NCI-H187 (cell line): ENCODE results near the gene HNRNPA3.
"Not testable (repeated sequence)": the region's sequence is repeated elsewhere in the genome, so short reads cannot be mapped to it uniquely, and the experiment has no call there.

ENCODE experiments used
- DNase-seq, 2 experiments: peaks; one replicate each; lab custom pipeline; 2025; lab: John Stamatoyannopoulos, UW

The HNRNPA3 gene

GRCh38 chr2:177188482-177189469 is 23.8 kb upstream of the HNRNPA3 start:
- DNase-seq: no peak

DNA sequence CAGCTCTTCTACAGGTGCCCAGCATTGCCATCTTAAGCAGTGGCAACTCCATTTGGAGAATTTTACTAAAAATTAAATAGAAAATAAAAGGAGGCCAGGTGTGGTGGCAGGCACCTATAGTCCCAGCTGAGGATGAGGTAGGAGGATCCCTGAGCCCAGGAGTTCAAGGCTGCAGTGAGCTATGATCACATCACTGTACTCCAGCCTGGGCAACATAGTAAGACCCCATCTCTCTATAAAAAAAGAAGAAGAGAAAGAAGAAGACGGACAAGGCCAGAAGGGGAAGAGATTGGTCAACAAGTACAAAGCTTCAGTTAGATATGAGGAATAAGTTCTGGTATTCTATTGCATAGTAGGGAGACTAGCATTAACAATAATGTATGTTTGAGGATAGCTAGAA is 21.7 kb upstream of the HNRNPA3 start:
- DNase-seq: no peak

GRCh38 chr2:177192788-177193187 is 19.8 kb upstream of the HNRNPA3 start:
- DNase-seq: no peak

- DNase-seq: no peak
Observed at GRCh38 chr2:177193240-177193639, 19.4 kb upstream of the HNRNPA3 start.

- no peak for DNase-seq
Observed at GRCh38 chr2:177195194-177195593, 17.4 kb upstream of the HNRNPA3 start.

DNA sequence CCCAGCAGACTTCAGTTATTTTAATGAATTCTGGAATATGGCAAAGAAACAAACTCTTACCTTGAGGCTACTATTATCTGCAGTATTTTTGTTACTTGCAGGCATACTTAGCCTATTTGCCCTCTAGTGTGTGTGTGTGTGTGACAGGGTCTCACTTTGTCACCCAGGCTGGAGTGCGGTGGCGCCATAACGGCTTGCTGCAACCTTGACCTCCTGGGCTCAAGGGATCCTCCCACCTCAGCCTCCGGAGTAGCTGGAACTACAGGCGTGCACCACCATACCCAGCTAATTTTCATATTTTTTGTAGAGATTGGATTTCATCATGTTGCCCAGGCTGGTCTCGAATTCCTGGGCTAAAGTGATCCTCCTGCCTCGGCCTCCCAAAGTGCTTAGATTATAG is 12.2 kb upstream of the HNRNPA3 start:
- DNase-seq: not testable (repeated sequence)

DNA sequence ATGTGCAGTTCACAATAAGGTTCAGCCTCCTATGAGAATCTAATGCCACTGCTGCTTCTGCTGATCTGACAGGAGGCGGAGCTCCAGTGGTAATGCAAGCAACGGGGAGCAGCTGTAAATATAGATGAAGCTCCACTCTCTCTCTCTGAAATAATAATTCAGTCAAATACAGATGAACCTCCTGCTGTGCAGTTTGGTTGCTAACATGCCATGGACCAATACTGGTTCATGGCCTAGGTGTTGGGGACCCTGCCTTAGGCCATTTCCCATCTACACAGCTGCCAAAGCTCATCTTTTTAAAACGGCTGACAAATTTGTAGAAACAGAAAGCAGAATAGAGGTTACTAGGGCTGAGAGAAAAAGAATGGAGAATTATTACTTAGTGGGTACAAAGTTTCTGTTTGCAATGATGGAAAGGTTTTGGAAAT is 10.7 kb upstream of the HNRNPA3 start:
- no peak for DNase-seq

DNA sequence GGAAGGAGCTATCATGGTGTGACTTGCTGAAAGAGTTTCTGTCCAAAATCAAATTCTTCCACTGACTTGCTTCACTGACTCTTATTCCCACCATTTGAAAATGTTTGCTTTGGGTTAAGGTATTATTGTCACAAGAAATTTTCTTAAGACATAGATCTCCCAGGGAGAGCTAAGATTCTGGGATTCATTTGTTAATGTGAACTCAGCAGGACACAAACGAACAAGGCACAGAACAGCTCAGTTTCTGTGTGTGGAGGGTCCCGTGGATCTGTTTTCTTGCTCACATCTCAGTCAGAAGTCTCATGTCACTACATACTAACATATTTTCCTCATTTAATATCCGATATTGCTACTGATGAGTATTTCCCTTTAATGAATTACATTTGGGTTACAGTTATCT is 8.2 kb upstream of the HNRNPA3 start:
- DNase-seq: no peak

DNA sequence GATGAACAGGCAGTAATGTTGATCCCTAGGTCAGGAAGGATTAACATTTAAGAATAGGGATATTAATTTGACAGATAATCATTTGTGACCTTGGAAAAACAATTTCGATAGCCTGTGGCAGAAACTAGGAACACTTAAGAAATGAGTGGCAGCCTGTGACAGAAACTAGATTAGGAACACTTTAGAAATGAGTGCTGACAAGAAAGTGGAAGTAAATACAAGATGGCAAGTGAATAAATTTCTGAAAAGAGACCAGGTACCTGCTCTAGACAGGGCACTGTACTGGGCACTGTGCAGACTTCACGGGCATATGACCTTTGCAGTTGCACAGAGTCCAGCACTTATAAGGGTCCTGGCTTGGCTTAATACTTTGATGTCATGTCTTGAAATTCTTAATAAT is 5.5 kb upstream of the HNRNPA3 start:
- no peak for DNase-seq

GRCh38 chr2:177211169-177211568 is 1.4 kb upstream of the HNRNPA3 start:
- no peak for DNase-seq

- DNase-seq: no peak
Observed at GRCh38 chr2:177211576-177212105, 953 bp upstream of the HNRNPA3 start.

DNA sequence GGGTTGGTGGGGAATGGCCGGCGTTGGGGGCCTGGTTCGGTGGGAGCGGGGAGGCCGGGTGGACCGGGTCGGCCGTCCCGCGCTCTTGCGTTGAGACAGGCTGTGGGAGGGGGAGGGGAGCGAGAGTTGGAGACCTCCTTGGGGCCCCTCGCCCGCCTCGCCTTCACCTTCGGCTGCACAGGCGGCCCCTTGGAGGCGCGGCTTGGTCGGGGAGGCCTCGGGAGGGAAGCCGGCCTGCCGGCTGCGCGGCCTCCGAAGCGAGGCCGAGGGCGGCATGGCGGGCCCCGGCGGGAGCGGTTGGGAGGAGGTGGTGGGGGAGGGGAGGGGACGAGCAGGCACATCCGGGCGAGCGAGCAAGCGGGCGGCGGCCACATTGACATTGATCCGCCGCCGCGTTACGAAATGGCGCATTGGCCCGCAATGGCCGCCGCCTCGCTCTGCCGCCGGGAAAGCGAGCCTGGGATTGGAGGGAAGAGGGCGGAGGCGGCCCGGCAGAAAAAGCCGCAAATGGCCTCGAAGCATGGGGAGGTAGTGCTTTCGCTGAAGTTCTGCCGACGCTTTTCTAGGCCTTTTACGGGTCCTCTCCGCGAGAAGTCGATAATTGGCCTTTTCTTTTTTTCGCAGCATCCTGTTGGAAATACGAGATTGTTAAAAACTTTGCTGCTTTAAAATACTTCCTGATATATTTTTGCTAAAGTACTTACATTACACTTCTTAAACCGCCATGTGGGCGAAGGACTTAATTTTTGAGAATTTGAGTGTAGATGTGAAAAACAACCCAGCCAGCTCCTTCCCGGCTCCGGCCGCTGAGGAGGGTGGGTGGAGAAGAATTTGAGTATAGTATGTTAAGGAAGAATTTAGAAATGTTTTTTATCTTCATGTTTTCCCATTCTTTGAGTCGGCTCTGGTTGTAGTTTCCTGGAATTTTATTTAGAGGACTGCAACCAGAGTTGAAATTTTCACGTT is 580 bp downstream of the HNRNPA3 start:
- peak; percentile 32 to 57 for DNase-seq

- no peak for DNase-seq
Observed at GRCh38 chr2:177217247-177217843, 4.8 kb downstream of the HNRNPA3 start.

DNA sequence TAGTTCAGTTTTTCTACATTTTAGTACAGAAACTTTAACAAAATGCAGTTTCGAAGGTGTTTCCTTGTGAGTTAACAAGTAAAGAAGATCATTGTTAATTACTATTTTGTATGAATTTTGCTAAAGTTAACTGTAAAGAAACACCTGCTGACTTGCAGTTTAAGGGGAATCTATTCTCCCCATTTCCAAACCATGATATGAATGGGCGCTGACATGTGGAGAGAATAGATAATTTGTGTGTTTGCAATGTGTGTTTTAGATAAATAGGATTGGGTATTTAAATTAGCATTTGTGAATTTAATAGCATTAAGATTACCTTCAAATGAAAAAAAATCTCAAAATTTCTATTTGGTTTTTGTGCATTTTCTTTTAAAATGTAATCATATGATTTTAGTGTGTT is 7.2 kb downstream of the HNRNPA3 start:
- not testable (repeated sequence) for DNase-seq

GRCh38 chr2:177221534-177221933 is 8.9 kb downstream of the HNRNPA3 start:
- DNase-seq: no peak

DNA sequence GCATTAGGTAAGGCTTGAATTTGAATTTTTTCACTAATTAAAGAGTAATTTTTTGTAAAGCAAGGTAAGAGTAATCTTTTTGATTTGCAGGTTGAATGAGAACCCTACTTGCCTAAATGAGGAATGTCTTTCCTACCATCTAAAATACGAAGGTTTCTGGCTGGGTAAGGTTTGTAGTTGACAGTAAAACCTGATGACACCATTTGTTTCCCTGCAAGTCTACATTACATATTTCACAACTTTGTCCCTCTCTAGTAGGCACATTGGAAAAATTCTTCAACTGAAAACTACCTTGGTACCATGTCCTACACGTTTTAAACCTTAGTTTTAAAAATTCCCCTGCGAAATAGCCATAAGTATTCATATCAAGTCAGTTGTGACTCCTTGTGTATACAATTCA is 9.4 kb downstream of the HNRNPA3 start:
- DNase-seq: no peak

GRCh38 chr2:177223436-177223835 is 10.8 kb downstream of the HNRNPA3 start:
- DNase-seq: not testable (repeated sequence)

- DNase-seq: no peak
Observed at GRCh38 chr2:177225965-177226360, 13.4 kb downstream of the HNRNPA3 start.

- no peak for DNase-seq
Observed at GRCh38 chr2:177229442-177230242, 17.0 kb downstream of the HNRNPA3 start.

DNA sequence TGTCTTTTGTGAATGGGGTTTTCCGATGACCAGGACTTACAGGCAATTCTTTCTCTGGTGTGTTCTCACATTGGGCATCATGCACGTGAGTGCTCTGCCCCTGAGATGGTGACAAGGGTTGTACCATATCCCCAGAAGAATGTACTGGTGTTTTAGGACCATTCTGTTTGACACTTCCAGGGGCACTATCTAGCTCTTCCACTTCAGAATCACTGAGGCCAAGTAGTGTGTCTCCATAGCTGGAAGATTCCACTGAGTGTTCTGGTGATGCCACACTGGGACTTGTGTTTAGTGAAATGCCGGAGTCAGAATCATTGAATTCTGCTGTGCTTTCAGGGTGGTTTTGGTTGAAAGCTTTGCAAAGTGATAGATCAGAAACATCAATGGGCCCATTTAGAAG is 18.7 kb downstream of the HNRNPA3 start:
- DNase-seq: no peak

DNA sequence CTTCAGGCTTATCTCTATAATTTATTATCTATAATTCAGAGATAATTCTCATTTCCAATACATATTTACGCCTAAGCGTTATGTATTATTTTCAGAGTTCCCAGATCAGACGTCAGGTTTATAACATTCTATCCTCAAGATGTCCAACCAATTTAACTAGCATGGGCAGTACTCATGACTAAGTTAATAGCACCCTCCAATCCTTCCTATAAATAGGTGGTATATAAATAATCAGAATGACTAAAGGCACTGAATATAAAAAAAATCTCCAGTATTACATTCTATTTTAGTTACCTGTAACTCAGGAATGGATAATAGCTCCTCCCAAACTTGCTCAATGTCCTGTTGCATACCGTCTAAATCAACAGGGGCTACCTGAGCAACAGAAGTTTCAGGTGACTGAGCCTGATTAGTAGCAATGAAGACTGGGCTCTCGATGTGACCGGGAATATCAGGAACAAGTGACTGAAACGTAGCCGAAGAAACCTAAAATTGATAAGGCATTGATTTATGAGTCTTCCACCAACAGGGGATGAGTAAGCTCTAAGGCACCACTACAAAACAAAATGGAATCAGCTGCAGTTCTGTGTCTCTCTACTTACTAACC is 19.6 kb downstream of the HNRNPA3 start:
- no peak for DNase-seq
